HG03159 (cell line): ENCODE results near the gene SCEL.
"Not testable (repeated sequence)": the region's sequence is repeated elsewhere in the genome, so short reads cannot be mapped to it uniquely, and the experiment has no call there.

Source experiments
- ATAC-seq: cut with Tn5 transposase; IDR thresholded peaks from one replicate; pipeline ENCODE4 v1.9.1; 2021; ENCODE audit warnings: mild to moderate bottlenecking, moderate library complexity; ENCODE audit not compliant: unreplicated experiment

The SCEL gene

DNA sequence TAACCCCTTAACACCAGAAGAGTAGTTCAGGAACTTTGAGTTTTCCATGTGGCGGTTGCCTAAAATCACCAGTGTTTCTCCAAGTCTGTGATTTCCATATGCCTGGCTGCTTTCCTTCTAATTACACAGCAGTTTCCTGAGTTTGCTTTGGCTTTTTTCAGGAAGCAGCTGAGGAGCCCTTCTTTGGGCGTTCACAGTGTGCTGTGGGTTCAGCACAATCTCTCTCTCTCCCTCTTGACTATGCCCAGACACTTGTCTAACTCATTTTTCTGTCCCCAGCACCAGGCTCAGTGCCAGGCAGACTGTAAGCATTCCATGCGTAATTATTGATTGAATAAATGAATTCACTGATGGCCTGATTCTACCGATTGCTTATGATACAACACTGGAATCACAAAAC, 19.7 kb downstream of the SCEL start:
- ATAC-seq, result no peak

DNA sequence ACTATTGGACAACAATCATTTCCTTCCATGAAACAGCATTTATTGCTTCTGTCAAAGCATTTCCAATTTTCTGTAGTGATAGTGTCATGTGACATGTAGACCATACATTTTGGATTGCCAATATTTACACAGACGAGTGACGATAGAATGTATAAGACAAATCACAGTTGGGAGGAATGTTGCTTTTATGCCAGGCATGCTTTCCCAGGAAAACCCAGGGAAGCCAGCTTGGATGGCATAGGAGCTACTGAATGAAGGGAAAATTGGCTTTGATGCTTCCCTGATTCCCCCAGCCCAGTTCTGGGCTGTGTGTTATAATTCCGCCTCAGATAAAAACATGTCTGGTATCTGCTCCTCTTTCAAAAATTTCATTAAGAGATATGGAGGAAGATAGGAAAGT, 22.5 kb downstream of the SCEL start:
- no peak for ATAC-seq

DNA sequence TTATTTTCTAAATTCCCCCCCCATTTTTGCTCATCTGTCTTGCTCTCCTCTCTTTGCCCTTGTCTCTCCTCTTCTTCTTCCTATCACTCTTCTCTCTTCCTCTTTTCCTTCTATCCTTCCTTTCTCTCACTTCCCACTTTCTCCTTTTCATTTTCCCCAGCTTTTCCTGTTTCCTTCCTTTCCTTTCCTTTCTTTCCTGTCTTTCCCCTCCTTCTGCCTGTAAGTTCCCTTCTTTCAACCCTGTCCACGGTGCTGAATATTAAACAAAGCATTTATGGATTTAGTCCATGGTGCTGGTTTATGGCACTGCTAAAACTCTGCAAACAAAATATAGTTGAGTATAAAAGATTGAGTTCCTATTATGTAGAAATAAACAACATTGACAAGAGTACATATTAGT, 27.6 kb downstream of the SCEL start:
- ATAC-seq, result no peak

DNA sequence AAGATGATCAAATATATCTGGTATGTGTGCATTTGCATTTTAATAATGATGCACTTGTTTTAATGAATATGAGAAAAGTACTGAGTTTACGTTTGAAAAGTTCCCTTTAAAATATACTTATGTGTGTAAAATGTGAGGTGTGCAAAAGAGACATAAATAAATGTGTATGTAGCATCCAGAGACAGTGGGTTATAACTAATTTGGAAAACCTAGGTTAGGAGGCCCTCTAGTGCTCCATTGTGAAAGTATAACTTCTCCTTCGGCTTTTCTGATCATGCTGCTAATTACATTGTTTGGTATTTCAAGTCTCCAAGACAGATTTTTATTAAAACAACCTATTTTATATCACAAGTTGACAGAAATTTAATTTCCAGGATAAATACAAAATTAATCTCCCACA, 30.1 kb downstream of the SCEL start:
- peak; percentile 80 for ATAC-seq

DNA sequence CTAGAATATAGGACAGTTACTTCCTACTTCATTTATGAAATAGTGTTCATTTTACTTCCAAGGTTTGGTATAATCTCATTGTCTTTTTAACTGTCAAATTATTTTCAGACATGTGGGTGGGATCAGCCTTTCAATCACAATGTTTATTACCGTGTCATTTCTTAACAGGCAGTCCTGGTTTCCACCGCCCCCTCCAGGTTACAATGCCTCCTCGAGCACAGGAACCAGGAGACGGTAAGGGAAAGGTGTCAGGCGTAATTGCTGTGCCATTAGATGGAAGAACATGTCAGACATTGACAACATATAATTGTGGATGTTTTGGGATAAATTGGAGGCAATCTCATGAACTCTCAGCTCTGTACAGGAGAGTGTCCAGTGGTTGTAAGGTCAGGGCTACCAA, 36.5 kb downstream of the SCEL start:
- ATAC-seq, result no peak

DNA sequence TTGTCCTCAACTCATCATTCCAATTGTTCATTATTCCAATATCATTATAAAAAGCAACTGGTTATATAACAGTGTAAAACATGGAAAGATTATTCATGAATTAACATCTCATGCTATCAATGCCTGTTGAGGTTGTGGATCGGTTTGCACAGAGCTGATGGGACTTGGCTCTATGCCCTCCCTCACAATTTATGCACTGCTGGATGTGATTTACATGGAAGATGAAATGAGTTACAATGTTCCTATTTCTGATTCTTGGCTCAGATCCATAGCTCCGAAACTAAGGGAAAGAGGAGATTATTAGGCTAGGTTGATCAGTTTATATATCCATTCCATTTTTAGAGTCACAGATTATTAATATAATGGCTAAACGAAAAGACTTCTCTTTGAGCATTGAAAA, 38.6 kb downstream of the SCEL start:
- ATAC-seq, result no peak

DNA sequence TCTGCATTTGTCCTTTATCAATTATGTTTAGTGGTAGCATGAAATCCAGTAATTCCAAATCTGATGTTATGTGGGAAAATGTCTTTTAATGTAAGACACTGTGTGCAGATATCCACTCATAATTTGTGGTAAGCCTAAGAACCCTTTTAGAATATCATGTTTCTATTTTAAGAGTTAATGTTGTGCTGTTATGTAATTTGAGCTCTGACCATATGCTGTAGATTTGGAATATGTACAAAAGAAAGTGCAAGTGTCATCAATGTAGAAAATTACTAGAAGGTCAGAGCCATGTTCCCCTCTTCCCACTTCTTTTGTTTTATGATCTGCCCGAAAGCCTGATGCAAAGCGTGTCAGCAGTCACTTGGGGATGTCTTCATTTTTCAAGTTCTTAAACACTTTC, 44.5 kb downstream of the SCEL start:
- no peak for ATAC-seq

DNA sequence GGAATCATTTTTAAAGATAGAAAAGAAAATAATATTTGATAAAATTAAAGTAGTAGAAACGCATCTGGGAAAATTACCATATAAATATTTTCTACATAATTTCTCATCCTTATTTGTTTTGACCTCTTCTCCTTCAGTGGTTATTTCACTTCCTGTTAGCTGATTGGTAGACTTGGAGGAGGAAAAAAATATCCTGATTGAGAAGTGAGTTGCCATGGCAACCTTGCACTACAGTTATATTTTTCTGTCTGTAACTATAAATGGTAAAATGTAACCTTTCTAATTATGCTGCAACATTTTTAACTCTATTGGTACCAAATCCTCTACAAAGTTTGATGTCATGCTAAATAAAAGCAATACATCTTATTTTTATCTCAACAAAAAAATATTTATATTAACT, 45.2 kb downstream of the SCEL start:
- ATAC-seq, result no peak

DNA sequence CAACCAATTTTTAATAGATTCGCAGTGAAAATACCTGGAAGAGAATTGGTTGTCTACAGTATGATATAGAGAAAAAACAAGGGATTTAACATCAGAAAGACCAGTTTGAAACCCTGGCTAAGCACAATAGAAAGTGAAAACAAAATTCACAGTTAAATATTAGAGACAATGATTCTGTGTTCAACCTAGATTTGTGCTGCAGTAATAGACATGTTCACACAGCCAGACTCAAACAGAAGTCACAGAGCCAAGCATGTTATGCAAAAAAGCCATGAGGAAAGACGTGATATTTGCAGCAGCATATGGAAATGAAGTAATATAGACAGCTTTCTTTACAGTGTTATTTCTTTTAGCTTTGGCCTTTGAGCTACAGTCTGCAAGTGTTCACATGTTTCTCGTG, 48.1 kb downstream of the SCEL start:
- ATAC-seq, result peak; percentile 71

DNA sequence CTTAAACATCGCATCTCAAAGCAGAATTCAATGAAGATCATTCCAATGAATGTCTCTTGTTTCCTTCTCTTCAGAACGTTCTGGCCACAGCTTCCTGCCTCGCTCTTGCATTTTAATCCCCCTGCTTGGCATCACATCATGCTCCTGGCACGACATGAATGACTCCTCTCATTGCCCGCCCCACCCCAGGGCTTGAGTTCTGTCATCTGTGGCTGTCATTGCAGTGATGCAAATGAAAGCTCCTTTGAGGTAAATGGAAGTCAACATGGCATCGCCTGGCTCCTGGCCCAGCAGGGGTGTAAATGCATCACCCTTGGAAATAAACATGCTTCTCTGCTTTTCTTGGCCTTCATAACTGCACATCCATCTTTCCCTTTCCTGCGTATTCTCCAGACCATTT, 48.6 kb downstream of the SCEL start:
- ATAC-seq, result no peak

DNA sequence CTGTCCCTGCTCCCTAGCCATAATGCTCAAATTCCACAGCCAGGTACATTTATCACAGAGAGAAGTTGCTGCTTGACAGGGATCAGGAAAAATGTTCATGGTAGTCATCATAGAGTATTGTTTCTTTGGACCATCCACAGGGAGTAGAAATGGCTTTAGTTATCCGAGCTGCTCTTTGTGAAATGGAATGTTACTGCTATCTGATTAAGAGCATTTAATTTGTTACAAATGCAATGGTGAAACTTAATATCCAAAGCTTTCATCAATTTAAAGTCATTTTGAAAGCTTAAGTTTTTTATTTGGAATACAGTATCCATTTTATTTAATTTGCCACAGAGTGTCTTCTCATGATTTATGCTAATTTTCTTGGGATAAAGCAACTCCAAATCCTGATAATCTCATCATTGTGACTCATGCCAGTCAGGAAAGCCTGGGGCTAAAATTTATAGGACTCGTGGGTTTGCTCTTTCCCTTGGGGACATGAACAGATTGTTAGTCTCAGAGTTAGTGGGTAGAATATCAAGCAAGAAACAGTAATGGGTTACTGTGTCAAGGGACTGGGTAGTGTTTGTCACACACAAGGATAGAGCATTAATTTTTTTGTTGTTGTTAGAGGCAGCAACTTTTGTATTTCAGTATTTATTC, 59.8 kb downstream of the SCEL start:
- ATAC-seq, result no peak

DNA sequence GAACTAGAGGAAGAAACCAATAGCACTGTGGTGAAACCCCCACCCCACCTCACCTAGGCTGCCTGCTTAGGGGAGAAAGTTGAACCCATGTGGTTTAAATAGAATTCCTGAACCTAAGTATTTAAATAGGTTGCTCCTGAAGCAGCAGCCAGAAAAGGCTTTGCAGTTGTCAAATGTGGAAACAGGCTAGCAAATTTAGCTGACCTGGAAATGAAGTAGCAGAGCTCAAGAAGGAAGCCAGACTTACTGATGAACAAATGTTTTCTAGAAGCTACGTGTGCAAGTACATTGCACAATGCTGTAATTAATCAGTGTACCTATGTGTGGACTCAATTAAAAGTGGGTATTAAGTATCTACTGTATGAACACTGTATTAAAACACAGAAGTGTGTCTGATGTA, 61.3 kb downstream of the SCEL start:
- ATAC-seq, result no peak

DNA sequence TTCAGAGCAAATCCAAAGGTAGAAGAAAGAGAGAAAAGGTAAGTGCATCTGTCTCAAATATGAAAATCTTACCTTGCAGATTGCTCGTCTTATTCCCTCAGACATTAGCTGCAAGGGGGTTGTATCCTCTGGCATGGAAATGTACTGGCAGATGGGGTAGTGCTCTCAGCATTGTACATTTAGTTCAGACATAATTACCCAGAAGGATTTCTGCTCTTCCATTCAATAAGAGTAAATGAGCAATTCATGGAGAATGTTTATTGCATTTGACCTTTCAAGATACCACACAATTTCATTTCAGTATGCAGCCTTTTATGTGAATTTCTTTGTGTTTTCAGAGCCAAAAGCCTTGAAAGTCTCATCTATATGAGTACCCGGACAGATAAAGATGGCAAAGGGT, 63.8 kb downstream of the SCEL start:
- no peak for ATAC-seq

DNA sequence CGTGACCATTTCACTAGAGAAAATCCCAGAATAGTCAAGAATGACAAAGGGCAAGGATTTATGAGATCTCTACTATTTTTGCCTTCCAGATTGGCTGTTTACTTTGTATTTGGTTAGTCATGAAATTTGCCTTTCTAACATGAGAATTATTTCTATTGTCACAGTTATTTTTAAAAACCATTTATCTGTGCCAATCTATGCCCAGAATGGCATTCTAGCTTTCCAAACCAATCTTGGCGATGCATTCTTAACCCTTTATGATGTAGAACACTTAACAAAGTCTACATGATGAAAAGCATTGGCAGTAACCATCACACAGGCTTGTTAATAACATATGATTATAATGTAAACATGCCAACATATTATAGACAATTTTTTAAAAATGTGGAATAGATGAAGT, 65.2 kb downstream of the SCEL start:
- no peak for ATAC-seq

DNA sequence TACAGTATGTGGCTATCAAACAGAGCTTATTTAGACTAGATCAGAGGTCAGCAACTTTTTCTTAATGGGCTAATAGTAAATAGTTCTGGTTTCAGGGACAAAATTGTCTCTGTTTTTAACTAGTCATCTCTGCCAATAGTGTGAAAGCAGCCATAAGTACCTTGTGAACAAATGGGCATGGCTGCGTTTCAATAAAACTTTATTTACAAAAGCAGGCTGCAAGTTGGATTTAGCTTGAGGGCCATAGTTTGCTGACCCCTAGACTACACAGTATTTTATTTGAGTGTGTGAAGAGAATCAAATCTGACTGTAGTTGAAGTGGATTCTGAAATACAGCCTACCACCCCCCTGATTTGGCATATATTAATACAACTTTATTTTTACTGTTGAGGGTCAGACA, 75.6 kb downstream of the SCEL start:
- no peak for ATAC-seq

DNA sequence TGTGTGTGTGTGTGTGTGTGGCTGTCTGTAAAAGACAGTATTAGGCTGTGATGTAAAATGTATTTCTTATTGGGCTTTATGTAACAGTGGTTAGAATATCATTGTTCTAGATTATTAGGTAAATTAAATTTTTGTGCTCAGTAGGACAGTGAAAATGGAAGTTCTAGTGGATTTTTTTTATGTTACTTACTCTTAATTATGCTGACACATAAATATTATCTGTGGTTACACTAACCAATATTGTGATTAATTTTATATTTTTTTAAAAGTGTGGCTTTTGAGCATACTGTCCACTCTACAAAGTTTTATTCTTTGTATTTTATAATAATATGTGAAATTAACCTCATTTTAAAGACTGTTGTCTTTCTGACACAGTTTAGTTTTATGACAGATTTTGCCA, 80.5 kb downstream of the SCEL start:
- ATAC-seq, result no peak

DNA sequence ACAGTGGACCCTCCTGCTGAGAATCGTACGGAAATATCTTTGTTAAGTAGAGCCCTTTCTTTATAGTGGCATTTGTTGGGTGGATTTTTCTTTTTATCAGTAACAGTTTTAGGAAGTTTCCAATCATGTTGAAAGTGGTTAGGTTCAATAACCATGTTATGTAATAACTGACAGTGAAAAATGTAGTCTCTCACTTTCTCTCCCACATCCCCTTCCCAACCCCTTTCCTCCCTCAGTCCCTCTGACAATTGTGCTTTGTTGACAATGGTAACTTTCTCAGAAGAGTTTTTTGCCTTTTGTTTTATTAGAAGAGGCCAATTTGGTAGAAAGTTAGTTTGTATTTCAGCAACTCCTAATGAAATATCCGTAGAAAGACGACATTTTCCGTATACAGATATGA, 84.1 kb downstream of the SCEL start:
- no peak for ATAC-seq

DNA sequence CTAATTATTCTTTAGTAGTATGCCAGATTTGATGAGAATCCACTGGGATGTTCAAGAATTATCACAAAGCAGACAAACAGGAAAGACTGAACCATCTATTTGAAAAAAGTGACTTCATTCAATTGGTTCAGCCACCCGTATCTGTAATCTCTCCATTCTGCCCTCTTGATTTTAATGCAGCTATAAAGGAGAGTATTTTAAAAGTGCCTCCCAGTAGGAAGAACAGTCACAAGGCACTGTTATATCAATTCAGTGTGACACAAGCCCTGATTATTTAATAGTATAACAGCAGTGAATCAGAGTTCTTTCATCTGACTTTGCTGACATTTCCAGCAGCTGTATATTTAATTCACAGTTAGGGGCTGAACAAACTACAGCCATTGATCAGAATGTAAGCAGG, 84.6 kb downstream of the SCEL start:
- no peak for ATAC-seq

DNA sequence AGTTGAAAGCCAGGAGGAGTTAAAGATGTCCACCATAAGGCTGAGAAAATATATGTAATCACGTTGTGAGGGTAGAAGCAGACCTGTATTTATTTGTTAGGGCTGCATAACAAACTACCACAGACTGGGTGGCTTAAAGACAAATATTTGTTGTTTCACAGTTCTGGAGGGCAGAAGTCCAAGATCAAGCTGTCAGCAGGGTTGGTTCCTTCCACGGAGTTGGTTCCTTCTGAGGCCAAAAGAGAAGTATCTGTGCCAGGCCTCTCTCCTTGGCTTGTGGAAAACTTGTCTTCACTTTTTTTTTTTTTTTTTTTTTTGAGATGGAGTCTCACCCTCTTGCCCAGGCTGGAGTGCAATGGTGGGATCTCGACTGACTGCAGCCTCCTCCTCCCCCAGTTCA, 88.3 kb downstream of the SCEL start:
- no peak for ATAC-seq

DNA sequence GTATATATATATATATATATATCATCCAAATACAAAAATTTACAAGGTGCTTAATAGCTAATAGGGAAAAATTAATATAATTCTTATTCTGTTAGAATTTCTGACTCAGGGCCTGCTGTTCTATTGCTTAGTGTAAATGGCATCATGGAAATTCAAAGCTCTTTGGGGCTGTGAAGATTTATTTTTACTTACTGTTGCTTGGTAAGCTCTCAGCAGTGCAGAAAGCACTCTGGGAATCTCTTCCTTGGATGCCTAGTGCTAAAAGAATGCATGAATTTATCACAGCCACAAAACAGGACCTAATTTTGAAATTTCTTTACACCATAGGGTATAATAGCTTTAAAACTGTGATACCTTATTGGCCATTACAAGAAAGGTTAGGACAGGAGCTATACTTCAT, 92.7 kb downstream of the SCEL start:
- ATAC-seq, result no peak

DNA sequence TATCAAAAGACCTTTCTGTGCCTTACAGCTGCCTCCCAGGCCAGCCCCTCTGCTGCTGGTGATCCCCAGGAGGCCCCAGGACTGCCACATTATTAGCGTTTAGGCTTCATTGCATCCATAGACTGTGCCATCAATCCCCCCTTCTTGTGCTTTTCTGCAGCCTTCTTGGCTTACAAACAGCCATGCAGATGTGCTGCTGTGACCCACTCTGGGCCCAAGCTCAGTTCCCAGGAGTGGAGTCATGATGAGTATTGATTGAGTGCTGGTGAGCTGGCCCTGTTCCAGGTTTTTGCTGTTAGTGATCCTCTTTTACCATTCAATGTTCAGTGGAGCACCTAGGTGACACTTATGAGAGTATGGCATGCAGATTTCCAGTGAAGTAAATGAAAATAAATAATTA, 102.1 kb downstream of the SCEL start:
- no peak for ATAC-seq

DNA sequence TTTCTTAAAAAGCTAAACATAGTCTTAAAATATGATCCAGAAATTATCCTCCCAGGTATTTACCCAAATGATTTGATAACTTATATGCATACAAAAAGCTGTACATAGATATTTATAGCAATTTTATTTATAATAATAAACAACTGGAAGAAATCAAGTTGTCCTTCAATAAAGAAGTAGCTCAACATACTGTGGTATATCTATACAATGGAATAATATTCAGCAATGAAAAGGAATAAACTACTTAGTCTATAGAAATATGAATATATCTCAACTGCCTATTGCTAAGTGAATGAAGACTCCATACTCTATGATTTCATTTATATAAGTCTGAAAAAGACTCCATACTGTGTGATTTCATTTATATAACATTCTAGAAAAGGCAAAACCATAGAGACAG, 114.9 kb downstream of the SCEL start:
- no peak for ATAC-seq

DNA sequence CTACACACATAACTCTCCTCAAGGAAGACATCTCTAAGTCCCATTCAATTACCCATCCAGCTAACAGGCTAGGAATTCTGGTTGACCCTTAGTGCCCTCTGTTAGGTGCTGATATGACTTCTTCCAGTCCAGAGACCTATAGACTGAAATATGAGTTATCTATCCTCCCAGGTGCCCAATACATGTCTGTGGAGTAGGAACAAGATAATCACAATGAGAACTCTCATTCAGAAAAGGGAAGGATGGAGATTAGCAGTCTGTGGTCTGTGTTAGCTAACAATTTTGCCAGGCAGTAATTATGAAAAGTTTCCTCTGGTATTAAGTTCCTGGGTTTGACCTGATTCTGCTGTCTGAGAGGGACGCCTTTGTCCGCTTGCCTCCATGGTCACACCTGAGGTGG, 117.8 kb downstream of the SCEL start:
- ATAC-seq, result no peak

DNA sequence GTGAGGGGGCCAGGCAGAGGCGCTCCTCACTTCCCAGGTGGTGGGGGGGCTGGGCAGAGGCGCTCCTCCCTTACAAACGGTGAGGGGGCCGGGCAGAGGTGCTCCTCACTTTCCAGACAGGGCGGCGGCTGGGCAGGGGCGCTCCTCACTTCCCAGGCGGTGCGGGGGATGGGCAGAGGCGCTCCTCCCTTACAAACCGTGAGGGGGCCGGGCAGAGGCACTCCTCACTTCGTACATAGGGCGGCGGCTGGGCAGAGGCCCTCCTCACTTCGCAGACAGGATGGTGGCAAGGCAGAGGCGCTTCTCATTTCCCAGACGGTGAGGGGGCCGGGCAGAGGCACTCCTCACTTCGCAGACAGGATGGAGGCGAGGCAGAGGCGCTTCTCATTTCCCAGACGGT, 124.5 kb downstream of the SCEL start:
- not testable (repeated sequence) for ATAC-seq
